Stimulated activated CD8-positive, alpha-beta memory T cell treated with anti-CD3 and anti-CD28 coated beads, Interleukin-7, amount 100 ng/mL, for 24 hours (primary cell): ENCODE data around the gene INSYN2A.

Experiments used
- DNase-seq: peaks from one replicate; pipeline ENCODE4 v3.0.0-alpha.2; 2020; ENCODE audit warnings: low read depth

The INSYN2A gene, protein sequence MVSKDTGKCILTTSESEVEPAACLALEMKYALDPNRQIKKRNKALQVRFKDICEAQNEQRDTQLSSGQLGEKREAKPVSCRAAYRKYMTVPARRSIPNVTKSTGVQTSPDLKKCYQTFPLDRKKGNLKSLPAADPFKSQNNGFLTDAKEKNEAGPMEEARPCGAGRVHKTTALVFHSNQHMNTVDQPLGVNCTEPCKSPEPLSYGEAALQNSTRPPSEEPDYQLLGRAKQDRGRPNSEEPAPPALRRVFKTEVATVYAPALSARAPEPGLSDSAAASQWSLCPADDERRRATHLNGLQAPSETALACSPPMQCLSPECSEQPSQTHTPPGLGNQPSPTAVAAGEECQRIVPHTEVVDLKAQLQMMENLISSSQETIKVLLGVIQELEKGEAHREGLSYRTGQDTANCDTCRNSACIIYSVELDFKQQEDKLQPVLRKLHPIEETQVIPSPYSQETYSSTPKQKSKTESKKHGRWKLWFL

DNA sequence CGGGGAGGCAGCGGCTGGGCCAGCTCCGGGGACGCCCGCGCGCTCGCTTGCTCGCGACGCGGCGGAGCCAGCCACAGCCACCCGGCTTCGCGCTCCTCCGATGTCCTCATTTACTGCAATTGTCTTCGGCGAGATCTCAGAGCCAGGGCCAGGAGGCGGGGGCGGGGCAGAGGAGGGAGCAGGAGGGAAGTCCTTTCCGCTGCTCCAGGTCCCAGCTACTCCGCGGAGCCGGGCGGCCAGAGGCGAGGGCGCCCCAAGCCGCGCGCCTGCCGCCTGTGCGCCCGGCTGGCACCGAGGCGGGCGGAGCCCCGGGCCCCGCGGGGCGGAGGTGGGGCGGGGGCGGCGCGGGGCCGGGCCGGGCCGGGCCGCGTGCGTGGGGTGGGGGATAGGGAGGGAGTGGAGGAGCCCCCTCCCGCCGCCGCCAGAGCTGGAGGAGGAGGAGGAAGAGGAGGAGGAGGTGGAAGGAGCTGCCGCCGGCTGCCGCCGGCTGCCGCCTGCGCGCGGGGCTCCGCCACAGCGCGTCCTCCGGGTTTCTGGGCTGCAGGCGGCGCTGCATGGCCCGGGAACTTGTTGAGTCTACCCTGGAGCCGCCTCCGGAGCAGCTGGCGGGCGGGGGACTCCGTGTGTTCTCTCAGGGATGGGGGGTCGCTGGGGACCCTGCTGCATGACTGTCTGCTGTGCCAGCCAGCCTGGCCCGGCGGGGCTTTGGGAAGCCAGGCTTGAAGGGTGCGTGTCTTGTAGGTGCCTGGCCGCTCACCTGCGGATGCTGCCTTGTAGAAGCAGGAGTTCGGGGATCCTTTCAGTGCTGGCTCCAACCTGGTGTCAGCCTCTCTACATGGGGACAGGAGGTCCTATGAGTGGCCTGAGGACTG, at the start of gene INSYN2A:
TSS of gene INSYN2A (minus strand) at position 310 of the 872 bp plus-strand sequence. CDS start 20,196 bp downstream, outside the sequence.
- no peak for DNase-seq

DNA sequence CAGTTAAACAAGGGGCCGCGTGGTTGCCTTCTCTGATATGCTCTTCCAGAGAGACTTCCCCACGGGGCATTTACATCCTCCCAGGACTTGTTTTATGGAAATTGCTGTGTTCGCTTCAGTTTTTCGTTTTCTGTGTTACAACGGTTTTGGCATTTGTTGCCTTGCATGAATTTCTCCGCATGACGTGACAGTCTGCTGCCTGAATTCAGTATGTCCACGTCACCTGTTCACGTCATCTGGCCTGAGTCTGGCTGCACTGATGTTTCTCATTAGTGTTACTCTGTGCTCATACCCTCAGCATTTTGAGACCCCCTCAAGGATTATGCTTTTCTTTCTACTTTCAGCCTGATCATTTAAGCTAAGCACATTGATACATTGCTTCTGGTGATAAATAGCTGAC, 49.1 kb upstream of the INSYN2A start:
- no peak for DNase-seq

DNA sequence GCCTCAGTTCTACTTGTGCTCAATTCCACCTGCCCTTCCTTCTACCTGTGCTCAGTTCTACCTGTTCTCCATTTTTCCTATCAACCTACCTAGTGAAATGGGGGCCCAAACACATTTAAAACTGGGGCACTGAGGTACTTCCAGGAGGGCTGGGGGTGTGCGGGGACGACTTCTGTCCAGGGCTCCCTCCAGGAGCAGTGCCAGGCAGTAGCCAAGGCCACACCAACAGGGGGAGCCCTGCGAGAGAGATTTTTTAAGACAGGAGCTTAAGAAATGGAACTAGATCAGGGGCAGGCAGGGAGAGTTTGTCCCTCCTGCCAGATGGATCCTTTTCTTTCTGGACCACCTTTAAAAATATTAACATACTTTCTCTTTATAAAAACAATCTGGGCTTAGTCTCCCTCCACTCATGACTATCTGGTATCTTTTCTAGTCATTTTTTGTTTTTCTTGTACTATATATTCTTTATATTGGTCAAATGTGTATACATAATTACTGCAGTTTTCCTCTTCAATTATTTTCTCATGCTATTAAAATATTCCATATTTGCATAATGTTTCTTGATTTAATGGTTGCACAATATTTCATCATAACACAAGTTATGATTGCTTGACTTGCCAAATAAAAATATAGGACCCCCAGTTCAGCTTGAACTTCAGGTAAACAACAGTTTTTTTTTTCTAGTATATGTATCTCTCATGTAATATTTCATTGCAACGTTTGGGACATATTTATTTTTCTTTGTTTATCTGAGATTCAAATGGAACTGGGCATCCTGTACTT, 47.3 kb upstream of the INSYN2A start:
- no peak for DNase-seq

DNA sequence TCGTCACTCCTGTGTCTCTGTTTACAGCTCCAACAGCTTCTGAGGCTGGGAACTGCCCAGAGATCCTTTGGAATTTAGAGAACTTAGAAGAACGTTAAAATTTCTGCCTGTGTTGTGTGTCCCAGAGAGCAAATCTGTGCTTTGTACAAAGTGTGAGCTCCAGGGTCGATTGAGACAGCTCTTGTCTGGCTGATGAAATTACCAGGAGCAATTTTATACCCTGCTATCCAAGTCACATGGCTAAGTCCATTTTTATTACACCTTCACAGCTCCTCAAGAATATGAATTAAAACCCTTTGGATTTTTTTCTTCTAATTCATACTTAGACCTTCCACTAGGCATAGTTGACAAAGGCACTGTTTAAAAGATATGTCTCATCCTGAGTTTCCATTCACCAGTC, 46.5 kb upstream of the INSYN2A start:
- DNase-seq, result no peak

DNA sequence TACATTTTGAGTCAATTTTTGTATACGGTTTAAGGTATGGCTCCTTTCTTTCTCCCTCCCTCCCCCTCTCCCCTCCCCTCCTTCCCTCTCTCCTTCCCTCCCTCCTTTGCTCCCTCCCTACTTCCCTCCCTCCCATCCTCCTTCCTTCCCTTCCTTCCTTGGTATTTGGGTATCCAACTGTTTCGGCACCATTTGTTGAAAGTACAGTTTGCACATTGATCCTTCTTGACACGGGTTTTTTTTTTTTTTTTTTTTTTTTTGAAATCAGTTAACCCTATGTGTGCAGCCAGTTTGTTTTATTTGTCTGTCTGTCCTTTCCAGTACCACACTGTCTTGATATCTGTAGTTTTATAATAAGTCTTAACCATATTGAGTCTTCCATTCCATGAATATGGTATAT, 39.9 kb upstream of the INSYN2A start:
- no peak for DNase-seq

DNA sequence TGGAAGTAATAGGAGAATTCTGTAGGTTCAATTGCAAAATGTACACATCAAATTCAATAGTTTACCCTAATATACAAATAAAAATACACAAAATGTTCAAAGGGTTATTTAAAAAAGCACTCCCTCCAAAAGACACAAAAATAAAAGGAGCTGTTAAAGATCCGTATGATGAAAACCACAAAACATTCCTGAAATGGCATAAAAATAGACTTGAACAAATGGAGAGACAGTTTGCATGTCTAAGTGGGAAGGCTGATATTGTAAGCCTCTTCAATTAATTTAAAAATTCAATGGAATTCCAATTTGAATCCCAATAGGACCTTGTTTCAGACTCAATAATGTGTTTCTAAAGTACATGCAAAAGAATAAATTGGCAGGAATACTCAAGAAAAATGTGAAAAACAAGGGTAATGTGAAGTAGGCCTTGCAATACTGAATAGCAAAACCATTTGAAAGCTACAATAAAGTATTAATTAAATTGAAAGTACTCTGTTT, 38.0 kb upstream of the INSYN2A start:
- no peak for DNase-seq

DNA sequence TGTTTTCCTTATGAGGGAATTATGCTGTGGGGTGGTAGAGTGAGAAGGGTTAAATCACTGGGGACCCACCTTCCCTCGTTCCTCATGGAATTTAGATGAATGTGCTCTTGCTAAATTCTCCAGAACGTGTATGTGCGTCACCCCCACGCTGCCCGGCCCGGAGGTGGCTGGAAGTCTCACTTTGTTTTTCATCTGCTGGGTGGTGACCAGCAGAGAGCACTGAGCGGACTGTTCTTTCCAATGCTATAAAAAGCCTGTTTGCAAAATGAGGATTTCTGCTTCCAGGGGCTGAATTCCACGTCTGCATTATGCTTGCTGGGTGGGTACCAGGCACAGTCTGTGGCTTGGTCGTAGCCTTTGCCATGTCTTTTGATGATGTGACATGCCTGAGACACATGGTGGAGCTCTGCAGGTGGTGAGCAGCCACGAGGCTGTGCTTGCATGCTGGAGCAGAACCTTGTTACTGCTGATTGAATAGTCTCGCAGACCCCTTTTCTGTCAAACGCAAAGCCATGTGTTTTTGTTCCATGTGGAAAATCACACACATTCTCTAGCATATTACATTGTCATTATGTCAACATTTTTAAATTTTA, 31.9 kb upstream of the INSYN2A start:
- DNase-seq, result no peak

DNA sequence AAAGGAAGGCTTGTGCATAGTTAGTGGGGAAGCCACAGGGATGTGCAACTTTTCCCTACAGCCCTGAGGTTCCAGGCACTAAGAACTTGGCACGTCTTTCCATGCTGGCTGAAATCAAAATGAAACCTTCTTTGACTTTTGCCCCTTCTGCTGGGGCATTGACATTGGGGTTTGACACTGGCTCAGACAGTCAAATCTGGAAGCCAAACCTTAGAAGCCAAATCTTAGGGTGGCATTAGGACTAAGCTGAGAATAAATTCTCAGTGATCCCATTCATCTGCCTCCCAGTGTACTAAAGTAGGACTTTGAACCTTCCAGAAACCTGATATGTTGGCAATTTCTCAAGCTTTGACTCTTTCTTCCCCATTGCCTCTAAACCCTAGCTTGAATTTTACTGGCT, 31.3 kb upstream of the INSYN2A start:
- DNase-seq, result no peak

DNA sequence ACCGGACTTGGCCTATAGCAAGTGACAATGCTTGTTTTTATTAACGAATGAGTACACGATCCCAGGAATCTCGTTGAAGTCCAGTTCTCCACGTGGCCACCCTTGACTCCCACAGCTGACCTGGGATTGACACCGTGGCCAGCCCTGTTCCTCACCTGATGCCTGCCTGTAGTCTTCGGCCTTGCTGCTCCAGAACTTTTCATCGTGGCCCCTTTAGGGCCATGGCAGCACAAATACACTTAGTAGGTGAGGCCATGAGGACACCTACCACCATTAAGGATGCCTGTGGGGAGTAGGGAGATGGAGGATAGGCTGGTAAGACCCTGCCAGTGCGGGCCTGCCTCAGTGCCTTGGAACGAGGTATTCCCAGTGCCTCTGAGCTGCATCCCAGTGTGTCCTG, 30.6 kb upstream of the INSYN2A start:
- DNase-seq, result no peak

DNA sequence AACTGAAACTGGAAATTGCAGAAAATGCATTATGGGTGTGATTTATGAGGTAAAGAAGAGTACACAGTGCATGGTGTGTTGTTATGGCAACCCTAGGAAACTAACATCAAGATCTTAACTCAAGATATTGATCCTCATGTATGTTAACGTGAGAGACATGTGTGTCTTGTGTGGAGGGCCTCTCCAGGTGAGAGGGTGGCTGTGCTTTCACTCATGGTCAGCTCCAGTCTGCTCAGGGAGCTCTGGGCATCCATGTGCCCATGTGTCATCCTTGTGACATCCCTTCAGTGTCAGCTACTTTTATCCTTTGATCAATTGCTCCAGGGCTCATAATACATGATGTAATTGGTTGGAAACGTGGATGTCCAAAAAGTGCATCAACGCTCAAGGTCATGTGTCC, 24.9 kb upstream of the INSYN2A start:
- DNase-seq, result no peak

DNA sequence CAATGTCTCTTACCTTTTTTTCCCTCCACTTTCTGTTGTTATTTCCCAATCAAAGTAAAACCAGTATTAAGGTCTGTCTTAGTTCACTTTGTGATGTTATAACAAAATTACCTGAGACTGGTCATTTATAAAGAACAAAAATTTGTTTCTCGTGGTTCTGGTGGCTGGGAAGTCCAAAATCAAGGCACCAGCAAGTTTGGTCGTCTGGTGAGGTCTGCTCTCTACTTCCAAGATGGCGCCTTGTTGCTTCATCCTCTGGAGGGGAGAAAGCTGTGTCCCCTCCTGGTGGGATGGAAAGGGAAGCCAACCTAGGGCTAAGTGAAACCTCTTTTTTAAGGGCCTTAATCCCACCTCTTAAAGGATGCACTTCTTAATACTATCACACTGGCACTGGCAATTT, 22.3 kb upstream of the INSYN2A start:
- DNase-seq, result no peak

DNA sequence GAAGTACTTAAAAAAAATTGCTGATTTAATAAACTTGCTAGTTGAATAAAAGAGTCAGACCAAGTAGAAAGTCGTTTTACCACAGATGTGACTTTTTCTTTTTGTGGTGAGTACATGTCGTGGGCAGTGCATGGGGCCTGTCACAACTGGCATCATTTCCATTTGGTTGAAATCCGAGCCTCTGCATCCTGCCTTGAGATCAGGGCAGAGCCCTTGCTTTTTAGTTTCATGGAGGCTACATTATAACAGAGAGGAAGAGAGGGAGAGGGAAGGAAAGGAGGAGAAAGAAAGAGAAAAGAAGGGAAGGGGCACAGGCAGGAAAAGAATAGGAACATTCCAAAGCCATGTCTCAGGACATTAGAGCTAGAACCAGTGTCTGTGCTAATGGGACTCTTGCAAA, 20.4 kb upstream of the INSYN2A start:
- no peak for DNase-seq

DNA sequence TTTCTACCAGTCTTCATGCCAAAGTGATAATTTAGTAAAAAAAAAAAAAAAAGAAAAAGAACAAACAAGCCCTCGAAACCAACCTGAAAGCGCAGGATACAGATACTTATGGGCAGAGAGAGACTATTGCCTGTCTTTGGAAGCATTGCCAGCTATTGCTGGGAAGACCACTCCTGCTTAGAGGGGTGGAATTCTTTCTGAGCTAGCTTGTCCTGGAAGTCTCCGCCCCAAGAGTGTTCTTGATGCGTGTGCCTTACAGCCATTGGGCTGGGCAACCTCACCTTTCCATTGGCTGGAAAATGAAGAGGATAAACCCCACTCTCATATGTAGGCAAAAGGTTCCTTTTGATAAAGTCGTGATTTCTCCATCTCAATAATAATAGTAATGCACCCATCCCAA, 19.9 kb upstream of the INSYN2A start:
- no peak for DNase-seq

DNA sequence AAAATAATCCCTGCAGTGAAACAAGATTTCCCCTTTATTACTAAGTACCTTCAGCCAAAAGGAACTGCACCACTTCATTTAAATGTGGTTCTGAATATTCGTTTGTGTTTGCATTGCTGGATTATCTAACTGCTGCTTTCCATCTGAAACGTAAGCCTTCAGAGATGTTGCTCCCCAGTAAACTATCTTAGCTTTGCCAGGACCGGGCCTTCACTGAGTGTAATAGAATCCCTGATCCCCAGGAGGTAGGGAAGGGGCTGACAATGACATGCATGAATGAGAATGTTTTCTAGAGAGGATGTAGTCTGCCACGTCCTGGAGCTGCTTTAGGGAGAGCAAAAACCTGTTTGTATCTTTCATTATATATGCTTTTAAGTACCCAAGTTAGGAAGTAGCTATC, 19.5 kb upstream of the INSYN2A start:
- DNase-seq, result no peak

DNA sequence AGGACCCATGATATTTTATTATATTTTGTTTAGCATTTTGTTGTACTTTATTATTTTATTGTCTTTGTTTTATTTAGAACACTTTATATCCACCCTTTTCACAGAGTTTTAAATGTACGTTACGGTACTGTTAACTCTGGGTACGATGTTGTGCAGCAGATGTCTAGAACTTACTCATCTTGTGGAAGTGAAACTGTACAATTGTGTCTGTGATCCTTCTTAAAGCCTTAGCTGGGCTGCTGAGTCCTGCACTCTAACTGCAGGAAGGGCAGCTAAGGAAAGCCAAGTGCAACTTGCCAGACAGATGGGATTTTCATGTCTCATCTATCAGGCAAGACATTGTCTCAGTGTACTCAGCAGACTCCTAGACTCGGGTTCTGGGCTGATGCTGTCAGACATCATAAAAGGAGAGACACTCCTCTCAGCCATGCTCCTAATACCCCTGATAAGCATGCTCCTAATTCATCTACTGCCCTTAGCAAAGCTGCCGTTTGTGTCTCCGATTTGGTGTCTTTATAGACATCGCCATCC, 14.6 kb upstream of the INSYN2A start:
- no peak for DNase-seq

DNA sequence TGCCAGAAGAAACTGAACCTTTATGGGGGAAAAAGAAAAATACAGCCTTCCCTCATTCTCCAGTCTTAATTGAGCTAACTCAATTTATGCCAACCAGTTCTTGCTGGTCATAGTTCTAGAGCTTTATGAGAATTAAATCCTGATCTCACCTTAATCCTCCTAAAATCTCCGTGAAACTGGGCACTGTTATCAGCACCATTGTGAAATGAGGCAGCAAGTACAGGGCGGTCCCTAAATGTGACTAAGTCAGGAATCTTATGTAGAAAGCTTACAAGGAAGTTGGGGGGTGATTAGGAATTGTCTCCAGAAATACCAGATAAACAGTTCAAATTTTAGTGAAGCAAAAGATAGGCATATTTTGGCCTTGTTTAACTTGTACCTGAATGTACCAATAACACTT, 10.7 kb upstream of the INSYN2A start:
- DNase-seq, result no peak

DNA sequence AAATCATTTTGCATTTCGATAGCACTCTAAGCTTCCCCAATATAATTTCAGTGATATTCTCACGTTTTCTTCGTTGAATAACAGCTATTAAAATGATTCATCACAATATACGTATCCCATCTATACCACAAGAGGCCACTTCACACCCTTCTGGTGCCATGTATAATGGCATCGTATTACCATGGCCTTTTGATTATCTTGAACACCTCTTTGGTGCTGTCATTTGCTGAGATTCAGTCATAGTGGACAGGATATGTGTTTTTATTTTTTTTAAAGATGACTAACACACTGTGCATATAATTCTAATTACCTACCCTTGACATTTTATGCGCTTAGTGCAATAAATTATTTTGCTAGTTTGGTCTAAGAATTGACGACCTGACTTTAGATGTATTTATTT, 6.7 kb upstream of the INSYN2A start:
- DNase-seq, result no peak

DNA sequence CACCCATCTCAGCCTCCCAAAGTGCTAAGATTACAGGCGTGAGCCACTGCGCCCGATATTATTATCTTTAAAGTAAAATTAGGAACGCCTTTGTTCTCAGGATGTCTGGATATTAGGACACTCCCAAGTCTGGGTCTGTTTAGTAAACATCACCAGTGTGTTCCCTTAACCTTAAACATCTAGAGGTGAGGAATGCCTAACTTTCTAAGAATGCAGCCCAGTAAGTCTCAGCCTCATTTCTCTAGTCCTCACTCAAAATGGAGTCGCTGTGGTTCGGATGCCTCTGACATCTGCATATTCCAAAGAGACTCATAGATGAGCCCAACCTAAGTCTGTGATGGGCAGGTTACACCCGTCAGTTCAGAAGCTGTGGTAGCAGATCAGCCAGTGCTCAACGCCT, 4.3 kb upstream of the INSYN2A start:
- no peak for DNase-seq

DNA sequence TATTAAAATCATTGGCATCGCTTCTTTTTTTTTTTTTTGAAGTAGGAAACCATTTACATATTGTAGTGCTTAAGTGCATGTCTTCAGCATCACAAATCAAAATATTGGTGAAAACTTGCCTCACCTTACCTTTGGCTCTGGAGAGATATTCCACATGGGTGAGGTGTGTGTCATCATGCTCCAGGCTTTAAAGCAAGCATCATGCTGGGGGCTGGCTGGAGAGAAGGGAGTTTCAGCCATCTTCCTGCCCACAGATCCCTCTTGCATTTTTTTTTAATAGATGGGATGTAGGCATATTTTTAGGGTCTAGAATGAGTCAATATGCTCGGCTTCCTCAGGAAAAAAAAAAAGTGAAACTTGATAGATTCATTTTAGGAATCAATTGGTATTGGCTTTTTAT, 2.3 kb upstream of the INSYN2A start:
- DNase-seq, result no peak

DNA sequence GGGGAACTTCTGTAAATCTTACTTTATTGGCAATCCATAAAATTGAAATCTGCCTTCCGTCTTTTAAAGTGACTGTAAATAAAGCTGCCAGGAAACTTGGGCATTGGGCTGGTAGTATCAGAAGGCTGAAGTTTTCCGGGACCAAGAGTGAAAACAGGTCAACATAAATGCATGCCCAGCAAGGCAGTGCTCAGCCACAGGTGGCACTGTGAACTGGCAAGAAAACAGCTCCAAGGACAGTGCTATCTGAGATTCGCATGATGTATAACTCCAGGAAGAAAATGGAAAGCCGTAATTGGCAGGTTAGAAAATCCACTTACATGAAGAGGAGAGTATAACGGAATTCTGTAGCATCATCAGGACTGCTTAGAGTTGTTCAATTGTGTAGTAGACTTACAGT, 1.9 kb upstream of the INSYN2A start:
- DNase-seq, result no peak

DNA sequence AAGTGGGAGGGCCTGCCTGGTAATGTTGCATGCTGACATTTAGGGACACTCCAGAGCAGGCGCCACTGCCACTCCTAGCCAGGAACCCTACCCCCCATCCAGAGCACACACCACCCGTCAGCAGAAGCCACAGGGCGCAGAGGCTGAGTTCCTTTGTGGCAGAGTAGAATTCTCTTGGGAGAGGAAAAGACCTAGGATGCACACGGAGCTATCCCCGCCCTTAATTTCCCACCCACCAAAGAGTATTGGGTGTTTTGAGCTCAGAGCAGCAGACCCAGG, 702 bp upstream of the INSYN2A start:
- DNase-seq, result no peak
